Measurements from ENCODE around the gene MARCKSL1.

DNA sequence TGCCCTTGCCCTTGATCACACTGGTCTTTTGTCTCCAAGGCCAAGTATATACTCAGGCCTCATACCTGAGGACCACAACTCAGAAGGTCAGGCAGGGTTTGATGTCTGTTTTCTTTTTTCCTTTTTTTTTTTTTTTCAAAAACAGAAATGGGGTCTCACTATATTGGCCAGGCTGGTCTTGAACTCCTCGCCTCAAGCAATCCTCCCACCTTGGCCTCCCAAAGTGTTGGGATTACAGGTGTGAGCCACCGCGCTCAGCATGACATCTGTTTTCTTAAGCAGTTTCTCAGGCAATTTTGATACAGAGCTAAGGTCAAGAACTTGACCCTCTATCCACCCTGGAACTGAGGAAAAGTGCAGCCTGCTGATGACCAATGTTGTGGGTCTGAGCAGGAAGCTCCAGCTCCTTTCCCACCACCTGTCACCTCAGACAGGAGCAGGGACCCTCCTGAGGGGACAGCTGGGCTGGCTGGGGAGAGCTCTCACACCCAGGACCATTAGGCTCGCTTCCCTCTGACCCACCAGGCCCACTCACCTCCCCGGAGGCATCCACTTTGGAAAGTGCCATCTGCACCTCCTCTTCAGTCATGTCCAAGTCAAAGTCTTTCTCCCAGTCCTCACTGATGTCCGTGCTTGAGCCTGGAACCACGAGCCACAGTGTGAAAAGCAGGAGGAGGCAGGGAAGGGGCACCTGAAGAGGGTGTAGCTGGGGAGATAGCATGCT lies 32.0 kb upstream of the MARCKSL1 start:
- TF ChIP-seq, protein P1, sequence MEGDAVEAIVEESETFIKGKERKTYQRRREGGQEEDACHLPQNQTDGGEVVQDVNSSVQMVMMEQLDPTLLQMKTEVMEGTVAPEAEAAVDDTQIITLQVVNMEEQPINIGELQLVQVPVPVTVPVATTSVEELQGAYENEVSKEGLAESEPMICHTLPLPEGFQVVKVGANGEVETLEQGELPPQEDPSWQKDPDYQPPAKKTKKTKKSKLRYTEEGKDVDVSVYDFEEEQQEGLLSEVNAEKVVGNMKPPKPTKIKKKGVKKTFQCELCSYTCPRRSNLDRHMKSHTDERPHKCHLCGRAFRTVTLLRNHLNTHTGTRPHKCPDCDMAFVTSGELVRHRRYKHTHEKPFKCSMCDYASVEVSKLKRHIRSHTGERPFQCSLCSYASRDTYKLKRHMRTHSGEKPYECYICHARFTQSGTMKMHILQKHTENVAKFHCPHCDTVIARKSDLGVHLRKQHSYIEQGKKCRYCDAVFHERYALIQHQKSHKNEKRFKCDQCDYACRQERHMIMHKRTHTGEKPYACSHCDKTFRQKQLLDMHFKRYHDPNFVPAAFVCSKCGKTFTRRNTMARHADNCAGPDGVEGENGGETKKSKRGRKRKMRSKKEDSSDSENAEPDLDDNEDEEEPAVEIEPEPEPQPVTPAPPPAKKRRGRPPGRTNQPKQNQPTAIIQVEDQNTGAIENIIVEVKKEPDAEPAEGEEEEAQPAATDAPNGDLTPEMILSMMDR (IDR thresholded peaks at IDR 0.05; ENCODE audit: low read depth, low read length) = no peak
- TF ChIP-seq POLR2A (IDR thresholded peaks at IDR 0.05; ENCODE audit: extremely low read depth, insufficient read length) = no peak
